HepG2 (cell line): ENCODE results near the gene ING2. TPM values are rescaled to one million over a fixed set of nuclear protein-coding genes. Genes with fewer than 3 reads are reported as not detected.

Source experiments
- EED ChIP-seq: sonication (generic); formaldehyde crosslinking; IDR thresholded peaks from 2 replicates; pipeline ENCODE4 v1.5.0; 2020; ENCODE audit warnings: mild to moderate bottlenecking, missing genetic modification reagents
- JARID2 ChIP-seq: sonication (generic); formaldehyde crosslinking; IDR thresholded peaks from 2 replicates; pipeline ENCODE4 v1.8.1; 2023; ENCODE audit warnings: missing genetic modification reagents, inconsistent platforms; ENCODE audit not compliant: insufficient replicate concordance
- KDM4B ChIP-seq: sonication (generic); formaldehyde crosslinking; IDR thresholded peaks from 2 replicates; pipeline ENCODE4 v1.4.0; 2020; ENCODE audit warnings: missing genetic modification reagents
- KDM6A ChIP-seq: IDR thresholded peaks from 2 replicates; pipeline ENCODE4 v1.6.1; 2016; ENCODE audit warnings: low read depth
- NR2F2 ChIP-seq: IDR thresholded peaks from 2 replicates; pipeline ENCODE4 v1.6.1; 2012; ENCODE audit warnings: low read depth, inconsistent platforms, borderline replicate concordance
- PCBP1 ChIP-seq: fragments of 200-400 bp; formaldehyde crosslinking; IDR thresholded peaks from 2 replicates; pipeline ENCODE4 v1.6.1; 2017; ENCODE audit warnings: mild to moderate bottlenecking, low read depth, low read length, borderline replicate concordance
- RBM39 ChIP-seq: fragments of 200-400 bp; formaldehyde crosslinking; IDR thresholded peaks from one replicate; pipeline ENCODE4 v1.6.1; 2018; ENCODE audit warnings: antibody characterized with exemption, mild to moderate bottlenecking, low read depth, low read length; ENCODE audit not compliant: poor library complexity, severe bottlenecking
- RFX1 ChIP-seq: fragments of 450-650 bp; IDR thresholded peaks from 2 replicates; pipeline ENCODE4 v1.6.1; 2017
- SNAPC2 ChIP-seq: sonication (generic); formaldehyde crosslinking; IDR thresholded peaks from 2 replicates; pipeline ENCODE4 v1.8.1; 2022; ENCODE audit warnings: mild to moderate bottlenecking, missing genetic modification reagents
- SOX6 ChIP-seq, 2 experiments: fragments of 450-650 bp in 1 of 2; sonication (generic) in 1 of 2; formaldehyde crosslinking in 1 of 2; IDR thresholded peaks; 2 replicates each; pipeline versions ENCODE4 v1.4.0 to v1.6.1; 2017 to 2020; ENCODE audit warnings: antibody characterized with exemption in 1 of 2, mild to moderate bottlenecking in 1 of 2, missing genetic modification reagents in 1 of 2
- ZNF10 ChIP-seq: sonication (generic); formaldehyde crosslinking; IDR thresholded peaks from 2 replicates; pipeline ENCODE4 v1.4.0; 2020; ENCODE audit warnings: mild to moderate bottlenecking, low read depth, missing genetic modification reagents, borderline replicate concordance
- ZNF335 ChIP-seq: sonication (generic); formaldehyde crosslinking; IDR thresholded peaks from 2 replicates; pipeline ENCODE4 v1.4.0; 2020; ENCODE audit warnings: missing genetic modification reagents
- polyA plus RNA-seq, 8 experiments: library from polyadenylated mRNA; depleted of rRNA in 3 of 8; stranded (reverse) in 7 of 8; unstranded in 1 of 8; fragments of >200 nt; fragmentation: Illumina TruSeq in 4 of 8; extraction: Trizol in 4 of 8; gene quantifications; 2 replicates each; pipeline versions ENCODE4 v1.2.1 to v1.2.3, GENCODE V29; 2011 to 2016; ENCODE audit warnings: low read depth in 4 of 8, missing spikeins in 1 of 8, mixed read lengths in 1 of 8; ENCODE audit not compliant: insufficient read depth in 1 of 8
- total RNA-seq, 5 experiments: library from RNA; depleted of rRNA; stranded (reverse); fragments of >200 nt; fragmentation: Illumina TruSeq; extraction: Trizol; gene quantifications; 2 replicates each; pipeline ENCODE4 v1.2.3, GENCODE V29; 2016; ENCODE audit warnings: low read depth in 1 of 5
- TF ChIP-seq, protein P1 (sequence below): sonication (generic); formaldehyde crosslinking; IDR thresholded peaks from 2 replicates; pipeline ENCODE4 v1.5.0; 2020; ENCODE audit warnings: missing genetic modification reagents, mild to moderate bottlenecking, borderline replicate concordance
- TF ChIP-seq, protein P2 (sequence below): IDR thresholded peaks from 2 replicates; pipeline ENCODE4 v1.6.1; 2012; ENCODE audit warnings: low read length, improper control_type of control experiment
- TF ChIP-seq, protein P3 (sequence below): sonication (generic); formaldehyde crosslinking; IDR thresholded peaks from one replicate; pipeline ENCODE4 v1.5.1; 2020; ENCODE audit warnings: mild to moderate bottlenecking, missing genetic modification reagents; ENCODE audit errors: not compliant biosample characterization

The ING2 gene
- total and polyA plus RNA-seq, 2 of the 13 experiments (the other 11 are each of a cell fraction or from before 2014, with no cell fraction given) = 6.6 to 12.4 TPM

DNA sequence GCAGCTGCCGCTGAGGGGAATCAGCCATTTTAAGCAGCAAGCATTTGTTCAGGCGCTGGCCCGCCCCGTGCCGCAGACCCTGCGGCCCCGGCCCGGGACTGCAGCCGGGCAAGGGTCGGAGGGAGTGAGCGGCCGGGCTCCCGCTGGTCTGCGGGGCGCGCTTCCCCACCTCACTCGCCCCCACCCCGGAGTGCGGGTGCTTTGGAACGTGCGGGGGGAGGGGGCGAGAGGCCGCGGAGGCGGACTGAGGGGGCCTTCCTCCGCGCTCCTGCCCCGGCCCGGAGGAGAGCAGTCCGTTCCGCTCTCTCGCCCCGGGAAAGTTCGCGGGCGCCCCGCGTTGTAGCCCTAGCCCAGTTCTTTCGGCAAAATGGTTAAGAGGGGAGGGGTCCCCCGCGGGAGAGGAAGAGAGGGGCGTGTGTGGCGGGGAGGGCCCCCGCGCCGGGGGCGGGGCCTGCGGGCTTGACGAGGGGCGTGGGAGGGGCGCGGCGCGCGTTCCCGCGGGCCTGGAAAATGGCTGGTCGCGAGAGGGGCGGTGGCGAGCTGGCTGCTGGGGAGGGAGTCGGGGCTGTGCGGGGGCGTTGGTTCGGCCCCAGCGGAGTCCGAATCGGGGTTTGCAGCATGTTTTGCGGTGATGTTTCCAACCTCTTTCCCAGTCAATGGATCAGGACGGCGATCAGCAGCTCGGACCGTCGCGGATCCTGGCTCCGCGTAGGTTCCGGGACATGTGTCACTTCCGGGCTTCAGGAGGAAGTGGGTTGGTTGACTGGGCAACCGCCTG is 942 bp downstream of the ING2 start (continued):
- TF ChIP-seq, protein P1, sequence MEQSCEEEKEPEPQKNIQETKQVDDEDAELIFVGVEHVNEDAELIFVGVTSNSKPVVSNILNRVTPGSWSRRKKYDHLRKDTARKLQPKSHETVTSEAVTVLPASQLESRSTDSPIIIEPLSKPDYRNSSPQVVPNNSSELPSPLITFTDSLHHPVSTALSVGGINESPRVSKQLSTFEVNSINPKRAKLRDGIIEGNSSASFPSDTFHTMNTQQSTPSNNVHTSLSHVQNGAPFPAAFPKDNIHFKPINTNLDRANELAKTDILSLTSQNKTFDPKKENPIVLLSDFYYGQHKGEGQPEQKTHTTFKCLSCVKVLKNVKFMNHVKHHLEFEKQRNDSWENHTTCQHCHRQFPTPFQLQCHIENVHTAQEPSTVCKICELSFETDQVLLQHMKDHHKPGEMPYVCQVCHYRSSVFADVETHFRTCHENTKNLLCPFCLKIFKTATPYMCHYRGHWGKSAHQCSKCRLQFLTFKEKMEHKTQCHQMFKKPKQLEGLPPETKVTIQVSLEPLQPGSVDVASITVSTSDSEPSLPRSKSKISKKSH (CRISPR knock-in tag) = no peak
- no peak for TF ChIP-seq SOX6 (IDR thresholded peaks at IDR 0.05)
- no peak for TF ChIP-seq SOX6 (CRISPR knock-in tag; IDR thresholded peaks at IDR 0.05)
- no peak for TF ChIP-seq EED (CRISPR knock-in tag)
- no peak for TF ChIP-seq KDM6A (CRISPR knock-in tag)
- peak; percentile 66; the same call in 1 of the 2 replicates for TF ChIP-seq PCBP1
- TF ChIP-seq NR2F2 = no peak
- no peak for TF ChIP-seq SNAPC2
- TF ChIP-seq RBM39 = no peak
- TF ChIP-seq, protein P2, sequence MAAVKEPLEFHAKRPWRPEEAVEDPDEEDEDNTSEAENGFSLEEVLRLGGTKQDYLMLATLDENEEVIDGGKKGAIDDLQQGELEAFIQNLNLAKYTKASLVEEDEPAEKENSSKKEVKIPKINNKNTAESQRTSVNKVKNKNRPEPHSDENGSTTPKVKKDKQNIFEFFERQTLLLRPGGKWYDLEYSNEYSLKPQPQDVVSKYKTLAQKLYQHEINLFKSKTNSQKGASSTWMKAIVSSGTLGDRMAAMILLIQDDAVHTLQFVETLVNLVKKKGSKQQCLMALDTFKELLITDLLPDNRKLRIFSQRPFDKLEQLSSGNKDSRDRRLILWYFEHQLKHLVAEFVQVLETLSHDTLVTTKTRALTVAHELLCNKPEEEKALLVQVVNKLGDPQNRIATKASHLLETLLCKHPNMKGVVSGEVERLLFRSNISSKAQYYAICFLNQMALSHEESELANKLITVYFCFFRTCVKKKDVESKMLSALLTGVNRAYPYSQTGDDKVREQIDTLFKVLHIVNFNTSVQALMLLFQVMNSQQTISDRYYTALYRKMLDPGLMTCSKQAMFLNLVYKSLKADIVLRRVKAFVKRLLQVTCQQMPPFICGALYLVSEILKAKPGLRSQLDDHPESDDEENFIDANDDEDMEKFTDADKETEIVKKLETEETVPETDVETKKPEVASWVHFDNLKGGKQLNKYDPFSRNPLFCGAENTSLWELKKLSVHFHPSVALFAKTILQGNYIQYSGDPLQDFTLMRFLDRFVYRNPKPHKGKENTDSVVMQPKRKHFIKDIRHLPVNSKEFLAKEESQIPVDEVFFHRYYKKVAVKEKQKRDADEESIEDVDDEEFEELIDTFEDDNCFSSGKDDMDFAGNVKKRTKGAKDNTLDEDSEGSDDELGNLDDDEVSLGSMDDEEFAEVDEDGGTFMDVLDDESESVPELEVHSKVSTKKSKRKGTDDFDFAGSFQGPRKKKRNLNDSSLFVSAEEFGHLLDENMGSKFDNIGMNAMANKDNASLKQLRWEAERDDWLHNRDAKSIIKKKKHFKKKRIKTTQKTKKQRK = no peak
- 0 out of 2 replicates have a peak, but pooled peaks have one; percentile 12 for TF ChIP-seq KDM4B
- TF ChIP-seq, protein P3, sequence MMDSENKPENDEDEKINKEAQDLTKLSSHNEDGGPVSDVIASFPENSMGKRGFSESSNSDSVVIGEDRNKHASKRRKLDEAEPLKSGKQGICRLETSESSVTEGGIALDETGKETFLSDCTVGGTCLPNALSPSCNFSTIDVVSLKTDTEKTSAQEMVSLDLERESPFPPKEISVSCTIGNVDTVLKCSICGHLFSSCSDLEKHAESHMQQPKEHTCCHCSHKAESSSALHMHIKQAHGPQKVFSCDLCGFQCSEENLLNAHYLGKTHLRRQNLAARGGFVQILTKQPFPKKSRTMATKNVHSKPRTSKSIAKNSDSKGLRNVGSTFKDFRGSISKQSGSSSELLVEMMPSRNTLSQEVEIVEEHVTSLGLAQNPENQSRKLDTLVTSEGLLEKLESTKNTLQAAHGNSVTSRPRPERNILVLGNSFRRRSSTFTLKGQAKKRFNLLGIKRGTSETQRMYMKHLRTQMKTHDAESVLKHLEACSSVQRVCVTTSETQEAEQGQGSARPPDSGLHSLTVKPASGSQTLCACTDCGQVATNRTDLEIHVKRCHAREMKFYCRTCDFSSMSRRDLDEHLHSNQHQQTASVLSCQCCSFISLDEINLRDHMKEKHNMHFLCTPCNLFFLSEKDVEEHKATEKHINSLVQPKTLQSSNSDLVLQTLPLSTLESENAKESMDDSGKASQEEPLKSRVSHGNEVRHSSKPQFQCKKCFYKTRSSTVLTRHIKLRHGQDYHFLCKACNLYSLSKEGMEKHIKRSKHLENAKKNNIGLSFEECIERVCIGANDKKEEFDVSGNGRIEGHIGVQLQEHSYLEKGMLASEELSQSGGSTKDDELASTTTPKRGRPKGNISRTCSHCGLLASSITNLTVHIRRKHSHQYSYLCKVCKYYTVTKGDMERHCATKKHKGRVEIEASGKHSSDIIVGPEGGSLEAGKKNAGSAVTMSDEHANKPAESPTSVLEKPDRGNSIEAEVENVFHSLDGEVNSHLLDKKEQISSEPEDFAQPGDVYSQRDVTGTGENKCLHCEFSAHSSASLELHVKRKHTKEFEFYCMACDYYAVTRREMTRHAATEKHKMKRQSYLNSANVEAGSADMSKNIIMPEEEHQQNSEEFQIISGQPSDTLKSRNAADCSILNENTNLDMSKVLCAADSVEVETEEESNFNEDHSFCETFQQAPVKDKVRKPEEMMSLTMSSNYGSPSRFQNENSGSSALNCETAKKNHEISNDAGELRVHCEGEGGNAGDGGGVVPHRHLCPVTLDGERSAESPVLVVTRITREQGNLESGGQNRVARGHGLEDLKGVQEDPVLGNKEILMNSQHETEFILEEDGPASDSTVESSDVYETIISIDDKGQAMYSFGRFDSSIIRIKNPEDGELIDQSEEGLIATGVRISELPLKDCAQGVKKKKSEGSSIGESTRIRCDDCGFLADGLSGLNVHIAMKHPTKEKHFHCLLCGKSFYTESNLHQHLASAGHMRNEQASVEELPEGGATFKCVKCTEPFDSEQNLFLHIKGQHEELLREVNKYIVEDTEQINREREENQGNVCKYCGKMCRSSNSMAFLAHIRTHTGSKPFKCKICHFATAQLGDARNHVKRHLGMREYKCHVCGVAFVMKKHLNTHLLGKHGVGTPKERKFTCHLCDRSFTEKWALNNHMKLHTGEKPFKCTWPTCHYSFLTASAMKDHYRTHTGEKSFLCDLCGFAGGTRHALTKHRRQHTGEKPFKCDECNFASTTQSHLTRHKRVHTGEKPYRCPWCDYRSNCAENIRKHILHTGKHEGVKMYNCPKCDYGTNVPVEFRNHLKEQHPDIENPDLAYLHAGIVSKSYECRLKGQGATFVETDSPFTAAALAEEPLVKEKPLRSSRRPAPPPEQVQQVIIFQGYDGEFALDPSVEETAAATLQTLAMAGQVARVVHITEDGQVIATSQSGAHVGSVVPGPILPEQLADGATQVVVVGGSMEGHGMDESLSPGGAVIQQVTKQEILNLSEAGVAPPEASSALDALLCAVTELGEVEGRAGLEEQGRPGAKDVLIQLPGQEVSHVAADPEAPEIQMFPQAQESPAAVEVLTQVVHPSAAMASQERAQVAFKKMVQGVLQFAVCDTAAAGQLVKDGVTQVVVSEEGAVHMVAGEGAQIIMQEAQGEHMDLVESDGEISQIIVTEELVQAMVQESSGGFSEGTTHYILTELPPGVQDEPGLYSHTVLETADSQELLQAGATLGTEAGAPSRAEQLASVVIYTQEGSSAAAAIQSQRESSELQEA (CRISPR knock-in tag) = peak; percentile 74
- TF ChIP-seq RFX1 = peak; percentile 87
- no peak for TF ChIP-seq JARID2 (CRISPR knock-in tag)
- no peak; the same call in 1 of the 2 replicates for TF ChIP-seq ZNF335
- no peak for TF ChIP-seq ZNF10 (CRISPR knock-in tag)
